Keratinocyte (primary cell): ENCODE results near the gene UBE2O. TPM values are rescaled to one million over a fixed set of nuclear protein-coding genes. Genes with fewer than 3 reads are reported as not detected.

Experiments
- DNase-seq: peaks from one replicate; pipeline ENCODE4 v3.0.0-alpha.2; 2011; ENCODE audit warnings: low read depth, missing footprints, low spot score
- FAIRE-seq: peaks from 2 replicates; lab custom pipeline; 2011; peaks lifted over from hg19 to GRCh38; lab: Jason Lieb, UNC
- H2AFZ ChIP-seq: 2 replicates; pipeline ENCODE4 v1.6.0; 2012; ENCODE audit warnings: low read length, control low read depth, inconsistent platforms; ENCODE audit not compliant: control insufficient read depth
- H3K27ac ChIP-seq: 2 replicates; pipeline ENCODE4 v1.5.1; 2011; ENCODE audit warnings: low read length; ENCODE audit not compliant: control insufficient read depth, insufficient read depth
- H3K27me3 ChIP-seq: 3 replicates; pipeline ENCODE4 v1.6.0; 2011; ENCODE audit warnings: low read length; ENCODE audit not compliant: control insufficient read depth, insufficient read depth; ENCODE audit errors: extremely low read depth
- H3K36me3 ChIP-seq, 2 experiments: 2 replicates in 1 of 2; 3 replicates in 1 of 2; pipeline ENCODE4 v1.5.1; 2011; ENCODE audit warnings: low read length in 2 of 2, mild to moderate bottlenecking in 1 of 2; ENCODE audit not compliant: control insufficient read depth in 2 of 2, insufficient read depth in 2 of 2; ENCODE audit errors: extremely low read depth in 1 of 2
- H3K4me1 ChIP-seq: 3 replicates; pipeline ENCODE4 v1.5.1; 2011; ENCODE audit warnings: low read length; ENCODE audit not compliant: control insufficient read depth, insufficient read depth; ENCODE audit errors: extremely low read depth
- H3K4me2 ChIP-seq: 3 replicates; pipeline ENCODE4 v1.6.0; 2011; ENCODE audit warnings: low read depth, low read length; ENCODE audit not compliant: control insufficient read depth, insufficient read depth; ENCODE audit errors: extremely low read depth
- H3K4me3 ChIP-seq, 3 experiments: fragments of 200-600 bp in 1 of 3; sonication (generic) in 1 of 3; 2 replicates in 2 of 3; 3 replicates in 1 of 3; pipeline ENCODE4 v1.5.1; 2011 to 2016; ENCODE audit warnings: low read length in 3 of 3, mild to moderate bottlenecking in 3 of 3, control low read depth in 2 of 3, inconsistent platforms in 1 of 3, low read depth in 1 of 3, mixed read lengths in 1 of 3, mixed run types in 1 of 3, moderate library complexity in 1 of 3; ENCODE audit not compliant: control insufficient read depth in 2 of 3, insufficient read depth in 2 of 3; ENCODE audit errors: extremely low read depth in 1 of 3
- H3K79me2 ChIP-seq: 2 replicates; pipeline ENCODE4 v1.6.0; 2012; ENCODE audit warnings: low read length; ENCODE audit not compliant: control insufficient read depth, insufficient read depth
- H3K9ac ChIP-seq: 3 replicates; pipeline ENCODE4 v1.6.0; 2011; ENCODE audit warnings: low read length; ENCODE audit not compliant: control insufficient read depth, insufficient read depth; ENCODE audit errors: extremely low read depth
- H3K9me1 ChIP-seq: 3 replicates; pipeline ENCODE4 v1.6.0; 2011; ENCODE audit warnings: low read length; ENCODE audit not compliant: control insufficient read depth, insufficient read depth; ENCODE audit errors: extremely low read depth
- H3K9me3 ChIP-seq: 2 replicates; pipeline ENCODE4 v1.5.1; 2012; ENCODE audit warnings: low read depth, low read length; ENCODE audit not compliant: control insufficient read depth
- H4K20me1 ChIP-seq: 3 replicates; pipeline ENCODE4 v1.6.0; 2011; ENCODE audit warnings: low read length; ENCODE audit not compliant: control insufficient read depth, insufficient read depth; ENCODE audit errors: extremely low read depth
- CTCF ChIP-seq, 3 experiments: IDR thresholded peaks in 1 of 3; conservative IDR thresholded peaks in 1 of 3; optimal IDR thresholded peaks in 1 of 3; 2 replicates in 2 of 3; 3 replicates in 1 of 3; pipeline versions ENCODE3 to v1.5.1; 2011; ENCODE audit warnings: low read length in 3 of 3, mild to moderate bottlenecking in 3 of 3, moderate library complexity in 2 of 3, control low read depth in 1 of 3, inconsistent platforms in 1 of 3; ENCODE audit not compliant: insufficient read depth in 2 of 3; ENCODE audit errors: extremely low read depth in 1 of 3
- EZH2 ChIP-seq: IDR thresholded peaks from one replicate; pipeline ENCODE4 v1.6.1; 2012; ENCODE audit warnings: inconsistent platforms, mild to moderate bottlenecking, low read length, moderate library complexity
- dilution Hi-C: fragments of 300-500 bp; cut with MboI; formaldehyde crosslinking; loops from one replicate; pipeline ENCODE4 v1.7.0; 2020; ENCODE audit warnings: low sequenced_read_pairs; ENCODE audit not compliant: extremely low pct_ligation_motif_present
- polyA plus RNA-seq, 5 experiments: library from polyadenylated mRNA; depleted of rRNA in 3 of 5; stranded (reverse) in 3 of 5; stranded (forward) in 1 of 5; unstranded in 1 of 5; fragments of >200 nt; gene quantifications; 1 replicate in 1 of 5; 2 replicates in 3 of 5; 3 replicates in 1 of 5; pipeline versions ENCODE4 v1.2.1 to v1.2.3, GENCODE V29; 2011 to 2012; ENCODE audit warnings: missing spikeins in 2 of 5, low read depth in 1 of 5, low replicate concordance in 1 of 5

UBE2O gene
- polyA plus RNA-seq, 1 donor (not counting 4 experiments of a cell fraction or from before 2014, with no cell fraction given), result 10.9 TPM

- TF ChIP-seq CTCF (optimal IDR thresholded peaks at IDR 0.05 in 1 of 3, IDR thresholded peaks at IDR 0.05 in 1 of 3, conservative IDR thresholded peaks at IDR 0.05 in 1 of 3; ENCODE audit: extremely low read depth in 1 of 3, insufficient read depth in 2 of 3, low read length in 3 of 3) (no peak), EZH2 (no peak)
- DNase-seq (no peak), FAIRE-seq (no peak)
- Histone ChIP-seq H3K9ac (peak overlapping the region; percentile 93), H3K4me3 (peak overlapping the region; percentile 76 to 89 (median 77)), H3K79me2 (peaks cover 34% of the 10 kb centered on the region), H3K4me2 (peak overlapping the region; percentile 90), H3K4me1 (peaks cover 19% of the 10 kb centered on the region), H3K27ac (peak overlapping the region; percentile 87), H3K9me1 (no peaks in the 10 kb centered on the region), H3K36me3 (peaks cover 14 to 16% of the 10 kb centered on the region in 2 experiments), H3K9me3 (no peaks in the 10 kb centered on the region), H4K20me1 (peaks cover 5% of the 10 kb centered on the region), H3K27me3 (no peaks in the 10 kb centered on the region), H2AFZ (peak overlapping the region; percentile 15)
- dilution Hi-C loops, result no loop called here
Observed at GRCh38 chr17:76384987-76385891, 67.7 kb downstream of the UBE2O start.

GRCh38 chr17:76384222-76384986 lies 68.5 kb downstream of the UBE2O start, which contains the start of gene SPHK1:
Gene SPHK1 (plus strand): TSS chr17:76384609. CDS start chr17:76385645, 1,036 bp downstream.
- H3K9ac ChIP-seq, result peak within 1 kb of the TSS; percentile 93
- H3K4me3 ChIP-seq, result peak within 1 kb of the TSS; percentile 76 to 89 (median 77)
- no peaks in the 10 kb centered on the region for H3K27me3 ChIP-seq
- peak within 1 kb of the TSS; percentile 87 for H3K27ac ChIP-seq
- peak within 1 kb of the TSS; percentile 60 for H2AFZ ChIP-seq
- H3K4me2 ChIP-seq, result peak within 1 kb of the TSS; percentile 95
- H3K79me2 ChIP-seq, result peaks cover 34% of the 10 kb centered on the region
- H3K4me1 ChIP-seq, result peaks cover 19% of the 10 kb centered on the region
- TF ChIP-seq EZH2 (no peak), CTCF (optimal IDR thresholded peaks at IDR 0.05 in 1 of 3, IDR thresholded peaks at IDR 0.05 in 1 of 3, conservative IDR thresholded peaks at IDR 0.05 in 1 of 3; ENCODE audit: extremely low read depth in 1 of 3, insufficient read depth in 2 of 3, low read length in 3 of 3) (no peak)
- H3K9me1 ChIP-seq, result no peaks in the 10 kb centered on the region
- dilution Hi-C loops, result no loop called here
- H4K20me1 ChIP-seq, result peaks cover 5% of the 10 kb centered on the region
- peaks cover 11 to 16% of the 10 kb centered on the region in 2 experiments for H3K36me3 ChIP-seq
- H3K9me3 ChIP-seq, result no peaks in the 10 kb centered on the region
- DNase-seq (no peak), FAIRE-seq (no peak)
